ENCODE measurements around the gene OR2B6. TPM values are rescaled to one million over a fixed set of nuclear protein-coding genes. Genes with fewer than 3 reads are reported as not detected.

Gene OR2B6
- total and polyA plus RNA-seq, 2 of the 8 experiments (the other 6 are each of a cell fraction or from before 2014, with no cell fraction given): 0.26 TPM; not detected in 1

DNA sequence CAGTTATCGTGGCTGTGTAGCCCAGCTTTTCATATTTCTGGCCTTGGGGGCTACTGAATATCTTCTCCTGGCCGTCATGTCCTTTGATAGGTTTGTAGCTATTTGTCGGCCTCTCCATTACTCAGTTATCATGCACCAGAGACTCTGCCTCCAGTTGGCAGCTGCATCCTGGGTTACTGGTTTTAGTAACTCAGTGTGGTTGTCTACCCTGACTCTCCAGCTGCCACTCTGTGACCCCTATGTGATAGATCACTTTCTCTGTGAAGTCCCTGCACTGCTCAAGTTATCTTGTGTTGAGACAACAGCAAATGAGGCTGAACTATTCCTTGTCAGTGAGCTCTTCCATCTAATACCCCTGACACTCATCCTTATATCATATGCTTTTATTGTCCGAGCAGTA, 475 bp downstream of the OR2B6 start (continued):
- TF ChIP-seq CHD7 (IDR thresholded peaks at IDR 0.05; ENCODE audit: insufficient replicate concordance, low read length) (no peak), KDM5A (IDR thresholded peaks at IDR 0.05; ENCODE audit: low read length) (no peak), MAX (IDR thresholded peaks at IDR 0.05) (no peak)
